Naive thymus-derived CD8-positive, alpha-beta T cell (primary cell): ENCODE results near the gene ADAMTS14. TPM values are rescaled to one million over a fixed set of nuclear protein-coding genes. Genes with fewer than 3 reads are reported as not detected.

ENCODE experiments used
- ATAC-seq, 2 donors: fragments of 150-1000 bp; cut with Tn5 transposase in 1 of 2; sonication (Bioruptor Pico), chemical (Tn5 transposase) in 1 of 2; 1 replicate in 1 of 2; 2 replicates in 1 of 2; pipeline ENCODE4 v1.10.0; 2021; ENCODE audit warnings: mild to moderate bottlenecking in 2 of 2, moderate library complexity in 2 of 2
- POLR2A ChIA-PET: fragments of 350-600 bp; sonication (Branson Sonifier 250); formaldehyde crosslinking; loops from one replicate; lab custom pipeline; 2021; ENCODE audit warnings: antibody characterized with exemption; lab: Charles Lee
- DNase-seq, 10 donors: peaks; one replicate each; pipeline versions ENCODE4 v3.0.0 to v3.0.0-alpha.2; 2020 to 2022
- H3K27ac Mint-ChIP-seq, 10 donors: one replicate each; pipeline ENCODE4 v1.8.0; 2020 to 2022; ENCODE audit warnings: mild to moderate bottlenecking in 10 of 10, mixed read lengths in 10 of 10, moderate library complexity in 4 of 10, inconsistent platforms in 1 of 10
- H3K27me3 Mint-ChIP-seq, 5 donors: one replicate each; pipeline ENCODE4 v1.8.0; 2021 to 2022; ENCODE audit warnings: mixed read lengths in 5 of 5
- H3K36me3 Mint-ChIP-seq, 3 donors: one replicate each; pipeline ENCODE4 v1.8.0; 2020 to 2022; ENCODE audit warnings: mixed read lengths in 3 of 3, mild to moderate bottlenecking in 2 of 3, inconsistent platforms in 1 of 3
- H3K4me1 Mint-ChIP-seq, 4 donors: one replicate each; pipeline ENCODE4 v1.8.0; 2021 to 2022; ENCODE audit warnings: mixed read lengths in 4 of 4
- H3K4me3 Mint-ChIP-seq, 10 donors: one replicate each; pipeline ENCODE4 v1.8.0; 2020 to 2022; ENCODE audit warnings: mild to moderate bottlenecking in 10 of 10, mixed read lengths in 10 of 10, moderate library complexity in 6 of 10, inconsistent platforms in 1 of 10
- H3K9me3 Mint-ChIP-seq, 9 donors: one replicate each; pipeline ENCODE4 v1.8.0; 2020 to 2022; ENCODE audit warnings: mixed read lengths in 9 of 9, mild to moderate bottlenecking in 3 of 9, inconsistent platforms in 1 of 9, moderate library complexity in 1 of 9
- polyA plus RNA-seq, 3 donors: library from polyadenylated mRNA; unstranded; fragments of 300-500 nt; fragmentation: Illumina TruSeq; gene quantifications; one replicate each; pipeline ENCODE4 v1.2.3, GENCODE V29; 2021
- total RNA-seq, 8 experiments: library from RNA in 2 of 8; stranded (reverse) in 2 of 8; gene quantifications; one replicate each; pipeline ENCODE4 v1.2.3 and lab custom pipeline; 2021 to 2026

The ADAMTS14 gene
- total and polyA plus RNA-seq, 5 experiments from 2014 or later: not detected

DNA sequence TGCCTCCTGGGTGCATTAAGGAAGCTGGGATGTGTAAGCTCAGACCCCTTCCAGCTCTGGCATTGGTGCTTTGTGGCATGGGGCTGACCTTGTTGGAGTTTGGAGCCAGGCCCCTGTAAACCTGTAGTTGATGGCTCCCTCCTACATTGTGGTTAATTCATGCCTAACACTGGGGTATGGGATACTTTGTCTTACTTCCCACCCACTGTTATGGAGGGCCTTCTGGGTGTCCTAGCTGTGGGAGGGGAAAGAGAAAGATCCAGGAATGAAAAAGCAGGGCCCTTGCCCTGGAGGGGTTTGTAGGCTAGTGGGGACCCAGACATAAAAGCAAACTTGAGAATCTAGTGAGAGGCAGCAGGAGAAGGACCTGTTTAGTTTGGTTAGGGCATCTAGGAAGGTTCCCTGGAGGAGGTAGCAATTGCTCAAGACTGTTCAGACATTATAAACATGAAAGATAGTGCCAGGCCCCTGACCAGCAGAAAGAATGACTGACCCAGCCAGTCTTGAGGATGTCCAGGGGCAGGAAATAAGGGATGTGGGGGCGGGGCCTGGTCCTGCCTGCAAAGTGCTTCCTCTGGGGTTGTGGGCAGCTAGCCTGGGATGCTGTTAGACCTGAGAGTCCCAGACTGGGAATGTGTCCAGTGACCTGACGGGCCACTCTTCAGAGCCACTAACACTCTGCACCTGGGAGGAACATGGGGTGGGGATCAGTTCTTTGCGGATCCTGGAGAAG lies 6.6 kb downstream of the ADAMTS14 start:
- Mint-ChIP-seq H3K4me1 (peaks cover 0 to 7% (median 5%) of the 10 kb centered on the region in 4 donors), H3K4me3 (no peak overlapping the region), H3K36me3 (no peaks in the 10 kb centered on the region), H3K27me3 (peaks cover 6 to 26% (median 17%) of the 10 kb centered on the region in 5 donors), H3K9me3 (no peaks in the 10 kb centered on the region), H3K27ac (no peak overlapping the region)
- ATAC-seq (no peak), DNase-seq (no peak)
- POLR2A ChIA-PET: no interaction called here

DNA sequence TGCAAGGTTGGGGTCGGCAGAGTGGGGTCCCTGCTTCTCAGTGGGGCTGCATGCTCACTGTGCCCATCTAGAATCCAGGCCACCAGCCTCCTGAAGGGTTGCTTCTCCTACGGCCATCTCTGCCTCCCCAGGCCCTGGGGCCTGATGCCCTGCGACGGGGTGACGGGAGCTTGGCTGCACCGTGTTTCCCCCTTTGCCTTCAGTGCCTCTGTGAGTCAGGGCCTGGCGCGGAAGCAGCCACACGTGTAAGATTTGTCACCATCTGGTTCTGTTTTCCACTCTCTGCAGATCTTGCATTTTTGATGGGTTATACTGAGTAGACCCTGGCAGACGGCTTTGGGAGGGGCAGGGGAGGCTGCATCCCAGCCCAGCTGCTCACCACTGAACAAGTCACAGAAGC lies 7.2 kb downstream of the ADAMTS14 start:
- H3K9me3 Mint-ChIP-seq: no peaks in the 10 kb centered on the region
- no peak overlapping the region for H3K27ac Mint-ChIP-seq
- no peak overlapping the region for H3K4me3 Mint-ChIP-seq
- DNase-seq (no peak), ATAC-seq (no peak)
- no peaks in the 10 kb centered on the region for H3K36me3 Mint-ChIP-seq
- H3K4me1 Mint-ChIP-seq: peaks cover 0 to 7% (median 5%) of the 10 kb centered on the region in 4 donors
- H3K27me3 Mint-ChIP-seq: peaks cover 5 to 21% (median 12%) of the 10 kb centered on the region in 5 donors
- POLR2A ChIA-PET: no interaction called here

DNA sequence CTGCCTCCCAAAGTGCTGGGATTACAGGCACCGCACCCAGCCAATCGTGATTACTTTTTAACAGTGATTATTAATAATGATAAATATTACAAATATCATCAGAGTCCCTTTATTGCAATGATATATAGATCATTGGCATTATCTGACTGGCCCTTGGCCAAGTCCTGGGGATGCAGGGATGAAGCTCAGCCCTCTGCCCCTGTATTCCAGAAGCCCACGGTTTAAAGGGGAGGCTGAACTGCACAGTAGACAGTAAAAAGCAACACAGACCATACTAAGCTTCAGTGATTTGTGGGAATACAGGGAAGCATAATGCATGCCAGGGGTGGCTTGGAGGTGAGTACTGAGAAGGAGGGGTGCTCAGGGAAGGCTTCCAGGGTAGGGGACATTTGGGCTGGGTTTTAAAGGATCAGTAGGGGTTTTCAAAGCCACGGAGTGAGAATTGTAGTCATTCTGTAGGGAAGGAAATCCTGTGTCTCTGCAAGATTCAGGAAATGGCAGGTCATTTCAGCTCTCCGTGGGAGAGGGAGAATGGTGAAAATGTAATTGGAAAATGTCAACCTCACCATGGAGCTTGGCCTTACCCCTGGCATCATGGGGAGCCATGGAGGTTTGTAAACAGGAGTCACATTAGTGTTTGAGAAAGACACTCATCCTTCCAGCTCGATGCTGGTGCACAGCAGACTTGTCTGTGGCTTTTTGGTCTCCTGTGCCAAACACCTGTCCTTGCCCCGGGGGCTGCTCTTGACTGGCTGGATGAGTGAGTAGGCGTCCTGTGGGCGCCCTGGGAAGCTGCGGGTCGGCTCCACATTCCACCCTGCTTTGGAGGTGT lies 8.8 kb downstream of the ADAMTS14 start:
- ATAC-seq (no peak), DNase-seq (no peak)
- Mint-ChIP-seq H3K27me3 (peaks cover 0 to 5% (median under 1%) of the 10 kb centered on the region in 5 donors), H3K4me3 (no peak overlapping the region), H3K9me3 (no peaks in the 10 kb centered on the region), H3K36me3 (no peaks in the 10 kb centered on the region), H3K4me1 (peaks cover 0 to 7% (median 5%) of the 10 kb centered on the region in 4 donors), H3K27ac (peak overlapping the region in 3 of 10 donors; percentile 56 to 85 (median 62))
- POLR2A ChIA-PET: no interaction called here

GRCh38 chr10:70681731-70682005 lies 9.4 kb downstream of the ADAMTS14 start:
- ATAC-seq: no peak
- Mint-ChIP-seq H3K27me3 (no peaks in the 10 kb centered on the region), H3K4me3 (no peak overlapping the region), H3K4me1 (peaks cover 0 to 7% (median 5%) of the 10 kb centered on the region in 4 donors), H3K27ac (peak overlapping the region in 2 of 10 donors; percentile 58 to 85), H3K36me3 (no peaks in the 10 kb centered on the region), H3K9me3 (no peaks in the 10 kb centered on the region)
- POLR2A ChIA-PET: no interaction called here
- no peak for DNase-seq

- Mint-ChIP-seq H3K36me3 (no peaks in the 10 kb centered on the region), H3K4me1 (peaks cover 0 to 6% (median 2%) of the 10 kb centered on the region in 4 donors), H3K27ac (no peak overlapping the region), H3K27me3 (no peaks in the 10 kb centered on the region), H3K9me3 (no peaks in the 10 kb centered on the region), H3K4me3 (no peak overlapping the region)
- DNase-seq (no peak), ATAC-seq (no peak)
- POLR2A ChIA-PET: no interaction called here
Measured at GRCh38 chr10:70682920-70683600, 10.8 kb downstream of the ADAMTS14 start.

- ATAC-seq (no peak), DNase-seq (no peak)
- Mint-ChIP-seq H3K27me3 (no peaks in the 10 kb centered on the region), H3K4me1 (peaks cover 0 to 4% (median 0%) of the 10 kb centered on the region in 4 donors), H3K27ac (peak overlapping the region in 1 of 10 donors; percentile 62), H3K4me3 (no peak overlapping the region), H3K9me3 (no peaks in the 10 kb centered on the region), H3K36me3 (no peaks in the 10 kb centered on the region)
- POLR2A ChIA-PET: no interaction called here
Measured at GRCh38 chr10:70683601-70683934, 11.3 kb downstream of the ADAMTS14 start.

DNA sequence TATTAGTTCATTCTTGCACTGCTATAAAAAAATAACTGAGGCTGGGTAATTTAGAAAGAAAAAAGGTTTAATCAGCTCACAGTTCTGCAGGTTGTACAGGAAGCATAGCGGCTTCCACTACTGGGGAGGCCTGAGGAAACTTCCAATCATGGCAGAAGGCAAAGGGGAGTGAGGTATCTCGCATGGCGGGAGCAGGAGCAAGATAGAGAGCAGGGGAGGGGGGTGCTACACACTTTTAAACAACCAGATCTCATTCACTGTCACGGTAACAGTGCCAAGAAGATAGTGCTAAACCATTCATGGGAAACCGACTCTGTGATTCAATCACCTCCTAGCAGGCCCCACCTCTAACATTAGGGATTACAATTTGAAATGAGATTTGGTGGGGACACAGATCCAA lies 11.6 kb downstream of the ADAMTS14 start:
- no peaks in the 10 kb centered on the region for H3K27me3 Mint-ChIP-seq
- H3K36me3 Mint-ChIP-seq: no peaks in the 10 kb centered on the region
- H3K27ac Mint-ChIP-seq: peak overlapping the region in 1 of 10 donors; percentile 62
- DNase-seq (no peak), ATAC-seq (no peak)
- H3K4me3 Mint-ChIP-seq: no peak overlapping the region
- H3K9me3 Mint-ChIP-seq: no peaks in the 10 kb centered on the region
- peaks cover 0 to 4% (median 0%) of the 10 kb centered on the region in 4 donors for H3K4me1 Mint-ChIP-seq
- POLR2A ChIA-PET: no interaction called here

- ATAC-seq: no peak
- Mint-ChIP-seq H3K4me1 (peaks cover 0 to 4% (median 0%) of the 10 kb centered on the region in 4 donors), H3K36me3 (no peaks in the 10 kb centered on the region), H3K27ac (peak overlapping the region in 1 of 10 donors; percentile 32), H3K9me3 (no peaks in the 10 kb centered on the region), H3K4me3 (no peak overlapping the region), H3K27me3 (no peaks in the 10 kb centered on the region)
- DNase-seq: no peak
- POLR2A ChIA-PET: no interaction called here
Measured at GRCh38 chr10:70684374-70684773, 12.1 kb downstream of the ADAMTS14 start.

DNA sequence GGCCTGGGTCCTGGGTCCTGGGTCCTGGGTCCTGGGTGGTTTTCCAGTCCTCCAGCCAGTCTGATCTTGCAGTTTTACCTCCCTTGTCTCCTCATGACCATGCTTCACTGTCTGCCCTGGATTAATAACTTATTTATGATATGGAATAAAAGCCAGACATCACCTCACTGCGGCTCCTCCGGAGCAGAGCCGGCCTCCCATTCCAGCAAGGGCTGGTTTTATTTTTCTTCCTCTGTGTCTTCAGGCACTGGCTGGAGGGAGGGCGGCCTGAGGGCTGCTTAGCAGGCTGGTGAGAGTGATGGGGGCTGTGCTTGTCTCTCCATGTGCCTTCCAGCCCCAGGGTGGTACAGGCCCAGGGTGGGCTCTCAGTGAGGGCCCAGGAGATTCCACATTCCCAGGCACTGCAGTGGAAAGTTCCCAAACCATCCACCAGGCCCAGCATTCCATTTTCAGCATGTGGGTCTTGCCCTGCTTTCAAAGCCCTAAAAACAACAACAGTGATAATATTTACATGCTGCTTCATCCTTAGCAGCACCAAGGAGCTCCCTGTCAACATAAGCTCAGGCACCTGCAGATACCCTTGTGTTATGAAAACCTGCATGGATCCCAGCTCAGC lies 12.6 kb downstream of the ADAMTS14 start:
- Mint-ChIP-seq H3K27me3 (no peaks in the 10 kb centered on the region), H3K27ac (no peak overlapping the region), H3K36me3 (no peaks in the 10 kb centered on the region), H3K4me1 (peaks cover 0 to 4% (median 0%) of the 10 kb centered on the region in 4 donors), H3K9me3 (no peaks in the 10 kb centered on the region), H3K4me3 (no peak overlapping the region)
- ATAC-seq (no peak), DNase-seq (no peak)
- POLR2A ChIA-PET: no interaction called here

DNA sequence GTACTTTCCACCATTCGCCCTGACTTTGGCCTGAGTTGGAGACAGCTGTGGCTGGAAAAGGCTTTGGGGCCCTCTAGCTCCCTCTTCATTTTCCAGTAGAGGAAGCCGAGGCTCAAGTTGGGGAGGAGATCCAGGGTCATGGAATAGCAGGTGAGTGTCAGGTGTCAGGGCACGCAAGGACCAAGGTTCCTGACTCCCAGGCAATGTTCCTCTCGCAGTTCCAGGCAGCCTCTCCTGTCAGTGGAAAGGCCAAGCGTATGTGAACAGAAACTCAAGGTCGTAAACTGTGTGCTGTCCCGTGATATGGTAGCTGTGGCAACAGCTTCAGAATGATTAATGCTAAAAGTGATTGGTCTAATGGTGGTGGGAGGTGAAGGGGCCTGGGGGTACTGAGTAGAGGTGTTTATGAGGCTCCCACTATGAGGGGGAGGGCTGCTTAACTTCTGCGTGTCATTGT lies 13.2 kb downstream of the ADAMTS14 start:
- ATAC-seq (no peak), DNase-seq (no peak)
- H3K27ac Mint-ChIP-seq: no peak overlapping the region
- no peaks in the 10 kb centered on the region for H3K36me3 Mint-ChIP-seq
- POLR2A ChIA-PET: no interaction called here
- H3K27me3 Mint-ChIP-seq: no peaks in the 10 kb centered on the region
- peaks cover 0 to 4% (median 0%) of the 10 kb centered on the region in 4 donors for H3K4me1 Mint-ChIP-seq
- H3K4me3 Mint-ChIP-seq: no peak overlapping the region
- H3K9me3 Mint-ChIP-seq: no peaks in the 10 kb centered on the region

DNA sequence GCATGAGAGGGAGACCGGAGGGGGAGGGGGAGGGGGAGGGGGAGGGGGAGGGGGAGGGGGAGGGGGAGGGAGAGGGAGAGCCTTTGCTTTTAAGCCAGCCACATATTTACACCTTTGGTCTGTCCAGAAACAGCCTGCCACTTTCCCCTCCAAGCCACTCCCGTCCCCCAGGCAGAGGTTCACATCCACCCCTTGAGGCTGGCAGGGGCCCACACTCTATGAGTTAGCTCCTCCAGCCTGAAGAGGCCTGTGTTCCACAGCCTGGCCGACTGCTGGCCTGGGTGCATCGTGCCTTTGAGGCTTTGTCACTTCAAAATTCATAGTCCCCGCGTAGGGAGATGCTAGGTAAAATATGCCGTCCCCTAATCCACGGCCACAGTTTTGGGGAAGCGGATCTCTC lies 16.5 kb downstream of the ADAMTS14 start:
- H3K27ac Mint-ChIP-seq: no peak overlapping the region
- no peak for DNase-seq
- no peak for ATAC-seq
- peaks cover 0 to 2% (median 0%) of the 10 kb centered on the region in 9 donors for H3K9me3 Mint-ChIP-seq
- peaks cover 0 to 2% (median 0%) of the 10 kb centered on the region in 4 donors for H3K4me1 Mint-ChIP-seq
- no peaks in the 10 kb centered on the region for H3K27me3 Mint-ChIP-seq
- no peaks in the 10 kb centered on the region for H3K36me3 Mint-ChIP-seq
- no peak overlapping the region for H3K4me3 Mint-ChIP-seq
- POLR2A ChIA-PET: no interaction called here

DNA sequence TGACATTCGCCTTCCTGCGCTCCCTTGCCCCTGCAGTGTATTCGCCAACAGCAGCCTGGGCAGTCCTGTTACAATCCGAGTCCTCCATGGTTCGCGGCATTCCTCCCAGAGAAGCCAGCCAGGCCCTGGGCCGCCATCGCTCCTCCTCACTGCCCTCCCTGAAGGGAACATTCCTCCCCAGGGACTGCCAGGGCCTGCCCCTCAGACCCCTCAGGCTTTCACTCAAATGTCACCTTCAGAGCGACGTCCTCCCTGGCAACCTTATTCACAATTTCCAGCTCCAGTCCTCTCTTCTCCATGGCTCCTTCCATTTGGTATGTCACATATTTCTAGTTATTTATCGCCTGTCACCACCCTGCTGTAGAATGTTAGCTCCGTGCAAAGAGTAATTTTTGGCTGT lies 17.4 kb downstream of the ADAMTS14 start:
- no peaks in the 10 kb centered on the region for H3K27me3 Mint-ChIP-seq
- no peak for ATAC-seq
- POLR2A ChIA-PET: no interaction called here
- no peak for DNase-seq
- H3K9me3 Mint-ChIP-seq: peaks cover 0 to 2% (median 0%) of the 10 kb centered on the region in 9 donors
- H3K4me1 Mint-ChIP-seq: peaks cover 0 to 2% (median 0%) of the 10 kb centered on the region in 4 donors
- no peak overlapping the region for H3K4me3 Mint-ChIP-seq
- H3K36me3 Mint-ChIP-seq: no peaks in the 10 kb centered on the region
- peak overlapping the region in 1 of 10 donors; percentile 60 for H3K27ac Mint-ChIP-seq
